Left ventricle myocardium inferior (tissue), 1 donor: Measurements from ENCODE around the gene ASB7. TPM values are rescaled to one million over a fixed set of nuclear protein-coding genes. Genes with fewer than 3 reads are reported as not detected.
A peak's percentile ranks its signal among the peaks of the same experiment; 100 is the strongest.
"Not testable (repeated sequence)": the region's sequence is repeated elsewhere in the genome, so short reads cannot be mapped to it uniquely, and the experiment has no call there.

Experiments used
- DNase-seq: peaks from one replicate; pipeline ENCODE4 v3.0.0-alpha.2; 2020
- H3K27ac ChIP-seq: fragments of 200-600 bp; replicated peaks from 2 replicates; pipeline ENCODE4 v1.8.0; 2021
- H3K27me3 ChIP-seq: fragments of 200-600 bp; 2 replicates; pipeline ENCODE4 v1.8.0; 2021; ENCODE audit warnings: low read depth
- H3K36me3 ChIP-seq: fragments of 200-600 bp; 2 replicates; pipeline ENCODE4 v1.8.0; 2021
- H3K4me1 ChIP-seq: fragments of 200-600 bp; 2 replicates; pipeline ENCODE4 v1.8.0; 2021
- H3K4me3 ChIP-seq: fragments of 200-600 bp; 2 replicates; pipeline ENCODE4 v1.8.0; 2021; ENCODE audit warnings: mild to moderate bottlenecking, moderate library complexity
- H3K9me3 ChIP-seq: fragments of 200-600 bp; replicated peaks from 2 replicates; pipeline ENCODE4 v1.8.0; 2021
- intact Hi-C: fragments of 100-400 bp; cut with micrococcal nuclease; formaldehyde crosslinking; loops from one replicate; pipeline ENCODE4 v1.11.0; 2022
- total RNA-seq: library from RNA; stranded (reverse); fragmentation: NEBNext Ultra II Directional; extraction: Animal tissue kit (Norgen Biotek cat#: 25700); gene quantifications from one replicate; pipeline ENCODE4 v1.2.1, GENCODE V29; 2021
- TF ChIP-seq, protein P1 (sequence below): fragments of 200-600 bp; IDR thresholded peaks from 2 replicates; pipeline ENCODE4 v1.8.0; 2021; ENCODE audit warnings: antibody characterized with exemption, mild to moderate bottlenecking, borderline replicate concordance
- donor health status: DM: no; HTN: yes; CAD: no; lungs with severe emphysema.

ASB7 gene
- total RNA-seq, 1 donor from 2014 or later, result 4.6 TPM

DNA sequence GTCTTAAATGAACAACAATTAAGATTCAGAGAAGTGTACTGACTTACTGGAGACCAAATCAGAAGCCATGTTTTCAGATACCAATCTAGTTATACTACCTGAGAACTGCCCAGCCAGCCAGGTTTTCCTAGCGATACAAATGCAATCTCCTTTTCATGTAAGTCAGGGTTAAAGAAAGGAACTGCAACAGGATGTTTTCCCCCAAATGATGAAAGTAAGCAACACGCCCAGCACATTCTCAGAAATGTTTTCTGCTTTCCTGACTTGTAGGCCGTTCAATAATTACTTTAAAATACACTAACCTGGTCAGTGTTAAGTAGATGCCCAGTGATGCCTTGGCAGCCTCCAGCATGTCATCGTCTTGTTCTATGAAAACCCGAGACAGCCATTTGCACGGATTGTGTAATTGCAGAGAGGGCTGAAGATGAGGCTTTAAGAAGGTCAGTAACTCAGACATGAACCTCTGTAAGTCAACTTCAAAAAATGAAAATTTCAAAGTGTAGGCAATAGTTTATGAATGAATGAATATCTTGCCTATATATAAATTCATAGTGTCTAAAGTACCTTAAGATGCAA is 30.7 kb upstream of the ASB7 start:
- Histone ChIP-seq H3K9me3 (no peaks in the 10 kb centered on the region), H3K27me3 (no peaks in the 10 kb centered on the region), H3K36me3 (peaks cover 34% of the 10 kb centered on the region), H3K4me3 (no peak overlapping the region), H3K4me1 (no peaks in the 10 kb centered on the region), H3K27ac (no peak overlapping the region)
- no peak for DNase-seq
- TF ChIP-seq, protein P1, sequence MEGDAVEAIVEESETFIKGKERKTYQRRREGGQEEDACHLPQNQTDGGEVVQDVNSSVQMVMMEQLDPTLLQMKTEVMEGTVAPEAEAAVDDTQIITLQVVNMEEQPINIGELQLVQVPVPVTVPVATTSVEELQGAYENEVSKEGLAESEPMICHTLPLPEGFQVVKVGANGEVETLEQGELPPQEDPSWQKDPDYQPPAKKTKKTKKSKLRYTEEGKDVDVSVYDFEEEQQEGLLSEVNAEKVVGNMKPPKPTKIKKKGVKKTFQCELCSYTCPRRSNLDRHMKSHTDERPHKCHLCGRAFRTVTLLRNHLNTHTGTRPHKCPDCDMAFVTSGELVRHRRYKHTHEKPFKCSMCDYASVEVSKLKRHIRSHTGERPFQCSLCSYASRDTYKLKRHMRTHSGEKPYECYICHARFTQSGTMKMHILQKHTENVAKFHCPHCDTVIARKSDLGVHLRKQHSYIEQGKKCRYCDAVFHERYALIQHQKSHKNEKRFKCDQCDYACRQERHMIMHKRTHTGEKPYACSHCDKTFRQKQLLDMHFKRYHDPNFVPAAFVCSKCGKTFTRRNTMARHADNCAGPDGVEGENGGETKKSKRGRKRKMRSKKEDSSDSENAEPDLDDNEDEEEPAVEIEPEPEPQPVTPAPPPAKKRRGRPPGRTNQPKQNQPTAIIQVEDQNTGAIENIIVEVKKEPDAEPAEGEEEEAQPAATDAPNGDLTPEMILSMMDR, result no peak
- intact Hi-C loops, result loop anchor here (5.0 kb wide), 1 partner anchor 219 kb away; no protein-coding TSS in a partner anchor

- no peaks in the 10 kb centered on the region for H3K9me3 ChIP-seq
- TF ChIP-seq, protein P1, result peak; percentile 71
- DNase-seq, result no peak
- H3K27me3 ChIP-seq, result no peaks in the 10 kb centered on the region
- no peak overlapping the region for H3K27ac ChIP-seq
- H3K4me1 ChIP-seq, result no peaks in the 10 kb centered on the region
- no peak overlapping the region for H3K4me3 ChIP-seq
- H3K36me3 ChIP-seq, result peaks cover 34% of the 10 kb centered on the region
- intact Hi-C loops, result loop anchor here (5.0 kb wide), 1 partner anchor 220 kb away; no protein-coding TSS in a partner anchor
Observed at GRCh38 chr15:100572362-100572983, 29.9 kb upstream of the ASB7 start.

DNA sequence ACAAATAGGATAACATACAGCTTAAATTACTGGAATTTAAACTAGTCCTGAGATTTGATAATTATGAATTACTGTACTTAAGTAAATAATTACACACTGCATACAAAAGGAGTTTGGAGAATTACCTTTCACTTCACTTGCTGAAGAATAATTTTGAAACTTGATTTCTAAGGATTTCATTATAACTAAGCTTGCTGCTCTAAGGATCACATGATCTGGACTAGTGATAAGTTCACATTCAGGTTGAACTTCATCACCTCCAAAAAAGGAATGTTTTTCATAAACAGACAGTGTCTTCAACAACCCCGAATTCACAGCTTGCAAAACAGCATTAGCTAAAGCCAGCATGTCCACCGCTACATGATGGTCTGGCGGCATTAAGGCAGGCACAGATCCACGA is 28.9 kb upstream of the ASB7 start:
- TF ChIP-seq, protein P1, result no peak
- Histone ChIP-seq H3K4me1 (no peaks in the 10 kb centered on the region), H3K27ac (no peak overlapping the region), H3K9me3 (no peaks in the 10 kb centered on the region), H3K4me3 (no peak overlapping the region), H3K36me3 (peaks cover 34% of the 10 kb centered on the region), H3K27me3 (no peaks in the 10 kb centered on the region)
- intact Hi-C loops, result loop anchor here (5.0 kb wide), 1 partner anchor 221 kb away; no protein-coding TSS in a partner anchor
- DNase-seq, result no peak

GRCh38 chr15:100580414-100580813 is 22.0 kb upstream of the ASB7 start:
- no peaks in the 10 kb centered on the region for H3K27me3 ChIP-seq
- H3K9me3 ChIP-seq, result no peaks in the 10 kb centered on the region
- DNase-seq, result no peak
- TF ChIP-seq, protein P1, result no peak
- no peak overlapping the region for H3K4me3 ChIP-seq
- peaks cover 17% of the 10 kb centered on the region for H3K4me1 ChIP-seq
- peaks cover 7% of the 10 kb centered on the region for H3K36me3 ChIP-seq
- no peak overlapping the region for H3K27ac ChIP-seq
- intact Hi-C loops, result no loop called here

DNA sequence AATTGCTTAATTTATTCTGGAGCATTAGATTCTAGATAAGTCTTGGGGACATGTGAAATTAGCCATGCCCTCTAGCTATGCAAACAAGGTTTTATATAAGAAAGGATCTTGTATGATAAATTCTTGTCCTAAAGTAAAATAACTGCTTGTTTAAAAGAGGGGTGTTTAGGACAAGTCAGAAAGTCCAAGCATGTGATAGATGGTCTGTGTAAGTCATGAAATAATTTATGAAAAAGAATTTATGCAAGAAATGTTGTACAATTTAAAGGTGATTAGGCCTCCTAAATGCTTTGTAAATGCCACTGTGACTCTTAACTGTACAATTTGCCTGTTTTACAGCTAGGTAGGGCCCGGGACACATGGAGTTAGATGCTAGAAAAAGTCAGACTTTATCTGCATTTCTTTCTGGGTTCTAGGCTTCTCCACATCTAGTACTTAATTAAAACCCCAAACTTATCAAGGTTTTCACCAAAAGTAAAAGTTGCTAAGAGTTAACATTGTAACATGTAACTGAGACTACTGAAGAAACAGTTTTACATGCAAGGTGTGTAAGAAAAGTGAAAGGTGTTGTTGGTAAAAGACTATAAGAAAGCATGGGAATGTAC is 13.6 kb upstream of the ASB7 start:
- TF ChIP-seq, protein P1, result no peak
- H3K4me3 ChIP-seq, result no peak overlapping the region
- H3K9me3 ChIP-seq, result peaks cover 24% of the 10 kb centered on the region
- intact Hi-C loops, result no loop called here
- no peak for DNase-seq
- H3K27ac ChIP-seq, result no peak overlapping the region
- H3K27me3 ChIP-seq, result no peaks in the 10 kb centered on the region
- H3K36me3 ChIP-seq, result peaks cover 3% of the 10 kb centered on the region
- no peaks in the 10 kb centered on the region for H3K4me1 ChIP-seq

DNA sequence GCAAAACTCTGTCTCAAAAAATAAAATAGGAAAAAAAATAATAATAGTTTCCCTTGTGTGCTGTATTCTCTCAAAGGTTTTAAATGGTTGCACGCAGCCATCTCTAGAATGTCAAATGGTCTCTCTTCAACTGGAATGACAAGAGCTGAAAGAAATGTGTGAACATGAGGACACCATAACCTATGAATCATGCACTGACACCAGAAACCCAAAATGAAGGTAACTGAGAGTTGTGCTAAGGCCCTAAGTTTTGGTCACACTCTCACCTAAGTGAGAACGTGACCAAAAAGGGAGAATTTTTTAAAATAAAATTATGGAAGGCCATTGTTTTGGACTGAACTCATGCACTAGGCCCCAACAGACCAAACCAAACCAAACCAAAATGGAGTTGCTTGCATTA is 11.2 kb upstream of the ASB7 start:
- intact Hi-C loops, H3K4me3 ChIP-seq, H3K4me1 ChIP-seq, H3K27me3 ChIP-seq, H3K36me3 ChIP-seq, H3K27ac ChIP-seq, DNase-seq: not testable (repeated sequence)
- peaks cover 24% of the 10 kb centered on the region for H3K9me3 ChIP-seq
